ENCODE results near the gene TOB1. TPM values are rescaled to one million over a fixed set of nuclear protein-coding genes. Genes with fewer than 3 reads are reported as not detected.
"Not testable (repeated sequence)": the region's sequence is repeated elsewhere in the genome, so short reads cannot be mapped to it uniquely, and the experiment has no call there.

The TOB1 gene
- total RNA-seq, 2 donors from 2014 or later = 19.8 to 24.3 TPM

DNA sequence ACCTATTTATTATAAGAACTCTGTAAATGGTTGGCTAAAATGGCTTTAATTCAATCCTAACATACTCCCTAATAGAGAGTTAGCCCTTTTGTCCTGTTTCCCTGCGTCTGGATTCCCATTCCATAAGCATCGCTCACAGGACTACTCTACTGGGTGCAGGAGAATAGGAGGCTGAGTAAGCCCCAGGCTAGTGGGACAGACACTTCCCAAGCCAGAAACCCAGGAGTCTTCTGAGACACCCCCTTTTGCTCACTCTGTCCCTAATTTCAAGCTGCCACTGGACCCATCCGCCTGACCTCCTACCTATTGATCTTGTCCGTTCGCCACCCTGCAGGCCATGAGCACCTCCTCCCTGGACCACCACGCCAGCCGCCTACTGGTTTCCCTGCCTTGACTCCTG lies 16.7 kb upstream of the TOB1 start:
- Histone ChIP-seq H3K4me3 (no peak overlapping the region), H3K9me3 (no peaks in the 10 kb centered on the region), H3K27ac (no peak overlapping the region), H3K4me1 (ENCODE audit: control insufficient read depth in 1 of 2, low read depth in 2 of 2) (no peaks in the 10 kb centered on the region), H3K36me3 (no peaks in the 10 kb centered on the region), H3K27me3 (replicated peaks; ENCODE audit: insufficient read depth) (no peaks in the 10 kb centered on the region)
- no peak for ATAC-seq (ENCODE audit: insufficient number of reproducible peaks, low FRiP score, low read depth)
- TF ChIP-seq, protein P1, sequence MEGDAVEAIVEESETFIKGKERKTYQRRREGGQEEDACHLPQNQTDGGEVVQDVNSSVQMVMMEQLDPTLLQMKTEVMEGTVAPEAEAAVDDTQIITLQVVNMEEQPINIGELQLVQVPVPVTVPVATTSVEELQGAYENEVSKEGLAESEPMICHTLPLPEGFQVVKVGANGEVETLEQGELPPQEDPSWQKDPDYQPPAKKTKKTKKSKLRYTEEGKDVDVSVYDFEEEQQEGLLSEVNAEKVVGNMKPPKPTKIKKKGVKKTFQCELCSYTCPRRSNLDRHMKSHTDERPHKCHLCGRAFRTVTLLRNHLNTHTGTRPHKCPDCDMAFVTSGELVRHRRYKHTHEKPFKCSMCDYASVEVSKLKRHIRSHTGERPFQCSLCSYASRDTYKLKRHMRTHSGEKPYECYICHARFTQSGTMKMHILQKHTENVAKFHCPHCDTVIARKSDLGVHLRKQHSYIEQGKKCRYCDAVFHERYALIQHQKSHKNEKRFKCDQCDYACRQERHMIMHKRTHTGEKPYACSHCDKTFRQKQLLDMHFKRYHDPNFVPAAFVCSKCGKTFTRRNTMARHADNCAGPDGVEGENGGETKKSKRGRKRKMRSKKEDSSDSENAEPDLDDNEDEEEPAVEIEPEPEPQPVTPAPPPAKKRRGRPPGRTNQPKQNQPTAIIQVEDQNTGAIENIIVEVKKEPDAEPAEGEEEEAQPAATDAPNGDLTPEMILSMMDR (IDR thresholded peaks at IDR 0.05) = no peak
- DNase-seq (ENCODE audit: low spot score) = no peak

DNA sequence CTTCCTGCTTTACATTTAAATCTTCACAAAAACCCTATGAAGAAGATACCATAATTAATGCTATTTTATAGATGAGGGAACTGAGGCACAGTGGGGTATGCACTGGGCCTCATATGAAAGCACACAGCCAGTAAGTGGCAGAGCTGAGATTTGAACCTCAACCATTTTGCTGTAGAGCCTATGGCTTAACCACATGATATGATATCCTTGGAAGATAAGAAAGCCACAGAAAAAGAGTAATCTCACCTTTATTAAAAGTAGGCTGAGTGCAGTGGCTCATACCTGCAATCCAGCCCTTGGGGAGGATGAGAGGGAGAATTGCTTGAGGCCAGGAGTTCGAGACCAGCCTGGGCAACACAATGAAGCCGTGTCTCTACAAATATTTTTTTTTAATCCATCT lies 15.0 kb upstream of the TOB1 start:
- H3K4me3 ChIP-seq = no peak overlapping the region
- H3K36me3 ChIP-seq = no peaks in the 10 kb centered on the region
- H3K27me3 ChIP-seq (replicated peaks; ENCODE audit: insufficient read depth) = no peaks in the 10 kb centered on the region
- no peaks in the 10 kb centered on the region for H3K9me3 ChIP-seq
- no peak for ATAC-seq (ENCODE audit: insufficient number of reproducible peaks, low FRiP score, low read depth)
- TF ChIP-seq, protein P1 (IDR thresholded peaks at IDR 0.05) = no peak
- no peaks in the 10 kb centered on the region for H3K4me1 ChIP-seq (ENCODE audit: control insufficient read depth in 1 of 2, low read depth in 2 of 2)
- no peak for DNase-seq (ENCODE audit: low spot score)
- no peak overlapping the region for H3K27ac ChIP-seq

DNA sequence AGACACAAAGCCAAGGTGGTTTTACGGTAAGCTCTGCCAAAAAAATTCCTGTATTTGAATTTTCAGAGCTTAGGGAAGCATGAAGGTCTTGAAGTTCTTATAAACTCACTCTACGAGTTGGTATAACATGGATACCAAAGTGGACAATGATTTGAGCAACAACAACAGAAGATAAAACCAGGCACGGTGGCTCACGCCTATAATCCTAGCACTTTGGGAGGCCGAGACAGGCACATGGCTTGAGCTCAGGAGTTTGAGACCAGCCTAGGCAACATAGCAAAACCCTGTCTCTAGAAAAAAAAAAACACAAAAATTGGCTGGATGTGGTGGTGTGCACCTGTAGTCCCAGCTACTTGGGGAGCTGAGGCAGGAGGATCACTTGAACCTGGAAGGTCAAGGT lies 12.9 kb upstream of the TOB1 start:
- Histone ChIP-seq H3K9me3 (no peaks in the 10 kb centered on the region), H3K27me3 (replicated peaks; ENCODE audit: insufficient read depth) (no peaks in the 10 kb centered on the region), H3K27ac (no peak overlapping the region), H3K4me3 (no peak overlapping the region), H3K36me3 (no peaks in the 10 kb centered on the region), H3K4me1 (ENCODE audit: control insufficient read depth in 1 of 2, low read depth in 2 of 2) (peaks cover 0 to 5% of the 10 kb centered on the region in 2 donors)
- TF ChIP-seq, protein P1 (IDR thresholded peaks at IDR 0.05) = no peak
- no peak for ATAC-seq (ENCODE audit: insufficient number of reproducible peaks, low FRiP score, low read depth)
- no peak for DNase-seq (ENCODE audit: low spot score)

DNA sequence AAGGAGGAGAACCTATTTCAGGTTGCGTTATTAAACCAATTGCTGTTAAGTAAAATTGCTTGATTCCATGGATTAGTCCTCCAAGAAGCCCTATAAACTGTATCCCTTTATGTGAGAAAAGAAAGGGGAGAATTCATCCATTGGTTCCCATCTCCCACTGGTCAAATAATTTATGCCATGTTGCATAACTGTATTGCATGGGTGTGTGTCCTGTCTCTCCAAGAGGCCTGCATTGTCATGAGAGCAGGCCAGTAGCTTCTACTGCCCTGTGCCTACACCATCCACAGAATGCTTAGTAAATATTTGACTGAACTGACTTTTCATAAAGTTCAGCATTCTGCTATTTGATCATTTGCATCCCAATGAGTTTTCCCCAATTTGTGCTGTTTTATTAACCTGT lies 11.7 kb upstream of the TOB1 start:
- DNase-seq (ENCODE audit: low spot score) (no peak), ATAC-seq (ENCODE audit: insufficient number of reproducible peaks, low FRiP score, low read depth) (no peak)
- Histone ChIP-seq H3K27ac (no peak overlapping the region), H3K9me3 (no peaks in the 10 kb centered on the region), H3K27me3 (replicated peaks; ENCODE audit: insufficient read depth) (no peaks in the 10 kb centered on the region), H3K36me3 (no peaks in the 10 kb centered on the region), H3K4me3 (no peak overlapping the region), H3K4me1 (ENCODE audit: control insufficient read depth in 1 of 2, low read depth in 2 of 2) (peaks cover 3 to 12% of the 10 kb centered on the region in 2 donors)
- TF ChIP-seq, protein P1 (IDR thresholded peaks at IDR 0.05) = no peak

DNA sequence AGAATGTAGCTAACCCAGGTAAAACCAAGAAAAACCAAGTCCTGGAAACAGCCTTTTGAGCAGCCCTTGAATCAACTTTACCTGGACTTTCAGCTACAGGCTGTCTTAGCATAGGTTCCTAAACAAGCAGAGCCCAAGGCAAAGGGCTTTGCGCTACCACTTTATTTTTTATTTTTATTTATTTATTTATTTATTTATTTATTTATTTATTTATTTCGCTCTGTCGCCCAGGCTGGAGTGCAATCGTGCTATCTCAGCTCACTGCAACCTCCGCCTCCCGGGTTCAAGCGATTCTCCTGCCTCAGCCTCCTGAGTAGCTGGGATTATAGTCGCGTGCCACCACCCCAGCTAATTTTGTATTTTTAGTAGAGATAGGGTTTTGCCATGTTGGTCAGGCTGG lies 10.9 kb upstream of the TOB1 start:
- not testable (repeated sequence) for H3K27ac ChIP-seq; ATAC-seq (ENCODE audit: insufficient number of reproducible peaks, low FRiP score, low read depth); H3K27me3 ChIP-seq (replicated peaks; ENCODE audit: insufficient read depth); H3K36me3 ChIP-seq; H3K4me3 ChIP-seq; DNase-seq (ENCODE audit: low spot score); H3K9me3 ChIP-seq
- H3K4me1 ChIP-seq (ENCODE audit: control insufficient read depth in 1 of 2, low read depth in 2 of 2) = peaks cover 9 to 20% of the 10 kb centered on the region in 2 donors

DNA sequence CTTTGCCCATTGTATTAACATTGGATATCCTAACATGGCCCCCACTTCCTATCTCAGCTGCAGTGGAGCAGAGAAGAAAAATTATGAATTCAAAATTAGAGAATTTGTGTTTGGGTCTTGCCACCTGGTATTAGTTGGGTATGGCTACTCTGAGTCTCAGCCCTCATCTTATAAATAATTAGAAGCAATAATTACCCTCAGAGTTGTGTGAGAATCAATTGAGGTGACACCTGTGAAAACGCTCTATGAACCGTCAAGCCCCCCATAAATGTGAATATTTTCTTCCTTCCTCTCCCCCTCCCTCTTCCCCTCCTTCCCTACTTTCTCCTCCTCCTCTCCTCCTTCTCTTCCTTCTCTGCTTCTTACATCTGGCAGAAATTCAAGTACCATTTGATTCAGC lies 8.9 kb upstream of the TOB1 start:
- H3K4me1 ChIP-seq (ENCODE audit: control insufficient read depth in 1 of 2, low read depth in 2 of 2) = peaks cover 9 to 25% of the 10 kb centered on the region in 2 donors
- H3K27ac ChIP-seq = no peak overlapping the region
- TF ChIP-seq, protein P1 (IDR thresholded peaks at IDR 0.05) = no peak
- DNase-seq (ENCODE audit: low spot score) (no peak), ATAC-seq (ENCODE audit: insufficient number of reproducible peaks, low FRiP score, low read depth) (no peak)
- H3K9me3 ChIP-seq = no peaks in the 10 kb centered on the region
- H3K27me3 ChIP-seq (replicated peaks; ENCODE audit: insufficient read depth) = no peaks in the 10 kb centered on the region
- H3K4me3 ChIP-seq = no peak overlapping the region
- no peaks in the 10 kb centered on the region for H3K36me3 ChIP-seq
